ENCODE results near the gene MYL3.

GRCh38 chr3:46898321-46899150, 35.3 kb upstream of the MYL3 start:
- TF ChIP-seq EZH2phosphoT487 (IDR thresholded peaks at IDR 0.05; ENCODE audit: insufficient read depth, low read depth) (no peak), EZH2 (IDR thresholded peaks at IDR 0.05; ENCODE audit: insufficient read depth, poor library complexity, severe bottlenecking) (no peak)

Measured in GM23248 (cell line).